ENCODE results near the gene SLC39A10.

Gene SLC39A10

DNA sequence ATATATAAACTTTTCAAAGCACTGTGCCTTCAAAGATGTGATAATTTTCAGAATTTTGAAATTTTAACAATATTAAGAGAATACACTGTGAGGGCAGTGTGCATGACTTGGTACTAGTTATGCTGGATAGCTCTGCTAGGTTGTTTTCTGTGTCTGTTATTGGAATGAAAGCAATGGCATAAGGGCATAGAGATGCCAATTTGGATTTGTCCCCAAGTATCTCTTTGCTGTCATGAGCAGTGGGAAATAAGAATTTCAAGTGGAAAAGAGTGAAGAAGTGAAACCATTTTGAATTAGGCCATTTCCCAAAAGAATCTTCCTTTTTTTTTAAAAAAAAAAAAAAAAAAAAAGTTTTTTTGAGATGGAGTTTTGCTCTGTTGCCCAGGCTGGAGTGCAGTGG, 76.8 kb downstream of the SLC39A10 start:
- DNase-seq = no peak

DNA sequence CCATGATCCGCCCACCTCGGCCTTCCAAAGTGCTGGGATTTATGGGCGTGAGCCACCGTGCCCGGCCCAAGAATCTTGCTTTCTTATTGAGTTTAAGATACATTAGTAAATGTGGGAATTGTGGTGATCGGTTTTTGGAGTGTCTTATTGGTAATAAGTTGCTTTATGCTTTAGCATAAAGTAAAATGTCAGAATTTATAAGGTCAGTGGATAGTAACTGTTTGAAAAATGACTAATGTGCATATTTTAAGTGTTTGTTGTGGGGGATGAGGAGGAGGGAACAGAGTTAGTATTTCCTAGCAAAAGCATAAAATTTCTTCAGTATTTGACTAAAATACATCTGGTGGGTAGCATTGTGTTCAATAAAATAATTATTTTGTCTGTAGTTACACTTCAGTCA, 77.4 kb downstream of the SLC39A10 start:
- no peak for DNase-seq

DNA sequence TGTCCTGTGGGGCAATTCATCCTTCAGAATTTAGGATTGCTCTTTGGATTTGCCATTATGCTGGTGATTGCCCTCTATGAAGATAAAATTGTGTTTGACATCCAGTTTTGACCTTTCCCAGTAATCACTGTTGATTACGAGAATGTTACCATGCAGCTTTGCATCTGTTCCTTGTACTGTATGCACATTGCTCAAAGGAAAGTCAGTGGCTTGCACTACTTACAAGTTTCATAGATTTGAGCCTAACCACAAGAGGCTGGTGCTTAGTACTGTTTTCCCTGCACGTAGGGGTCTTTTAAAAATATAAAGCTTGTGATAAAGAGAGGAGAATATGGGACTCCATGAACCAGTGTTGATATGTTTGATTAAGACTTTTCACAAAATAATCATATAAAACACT, 77.9 kb downstream of the SLC39A10 start:
- no peak for DNase-seq

DNA sequence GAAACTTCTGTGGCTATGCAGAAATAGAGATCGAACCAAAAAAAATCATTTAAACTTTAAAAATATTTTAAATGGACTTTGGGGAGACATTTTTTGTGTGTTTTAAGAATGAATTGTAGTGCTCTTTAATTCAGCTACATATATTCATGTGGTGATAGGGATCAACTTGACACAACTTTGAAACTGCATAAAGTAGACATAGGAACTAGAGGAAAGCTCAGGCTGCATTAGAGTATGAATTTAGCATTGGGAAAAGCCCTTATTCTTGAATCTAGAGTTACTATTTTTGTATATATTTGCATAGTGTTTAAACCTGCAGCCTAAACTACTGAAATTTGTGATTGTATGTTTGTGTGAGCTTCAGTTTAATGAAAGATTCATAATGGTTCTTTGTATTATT, 78.3 kb downstream of the SLC39A10 start:
- no peak for DNase-seq

DNA sequence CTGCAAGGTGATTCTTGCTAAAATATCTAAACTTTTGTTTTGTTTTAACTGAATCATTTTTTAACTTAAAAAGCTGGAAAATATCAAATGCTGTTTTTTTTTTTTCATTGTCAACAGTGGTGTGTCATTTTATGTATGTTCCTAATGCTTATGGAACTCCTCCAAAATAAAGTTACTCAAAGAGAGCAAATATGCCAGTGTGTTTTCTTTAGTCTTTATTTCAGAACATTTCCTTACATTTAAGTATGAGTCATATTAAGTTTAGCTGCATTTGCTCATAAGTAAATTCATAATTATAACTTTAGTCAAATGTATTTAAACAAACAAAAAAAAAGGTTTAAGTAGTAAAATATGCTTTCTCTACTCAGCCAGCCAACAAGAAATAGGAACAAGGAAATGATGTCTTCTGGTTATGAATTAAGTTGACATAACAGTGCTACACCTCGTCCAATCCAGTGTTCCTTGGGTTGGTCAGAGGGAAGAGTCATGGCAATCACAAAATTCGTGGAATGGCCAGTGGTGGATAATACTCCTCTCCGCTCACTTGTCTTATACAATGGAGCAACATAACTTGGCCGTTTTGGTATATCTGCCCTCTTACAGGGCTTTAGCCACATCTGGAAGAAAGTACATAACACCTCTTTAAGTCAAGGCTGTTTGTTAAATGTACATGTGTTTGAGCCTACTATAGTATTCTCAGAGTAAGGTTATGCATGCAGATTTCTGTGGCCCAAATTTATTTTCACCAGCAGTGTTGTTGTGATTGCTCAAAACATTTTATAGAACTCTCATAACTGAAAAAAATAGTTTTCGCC, 80.7 kb downstream of the SLC39A10 start:
- no peak for DNase-seq

DNA sequence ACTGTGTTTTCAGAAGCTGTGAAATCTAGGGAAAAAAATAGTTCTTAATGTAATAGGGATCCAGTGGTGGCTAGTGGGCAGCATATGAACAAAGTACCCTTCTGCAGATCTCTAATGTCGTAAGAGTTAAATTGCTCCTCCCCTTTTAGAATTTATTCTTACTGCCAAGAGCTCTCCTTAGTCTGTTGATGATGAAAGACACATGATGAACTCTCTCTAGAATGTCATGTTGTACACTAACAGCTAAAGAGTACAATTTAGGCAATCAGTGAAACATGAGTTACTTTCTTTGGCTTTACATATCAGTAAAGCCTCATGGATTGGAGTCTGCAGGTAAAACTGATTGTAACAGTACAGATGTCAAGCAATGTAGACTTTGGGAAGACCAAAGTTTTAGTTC, 84.2 kb downstream of the SLC39A10 start:
- no peak for DNase-seq

DNA sequence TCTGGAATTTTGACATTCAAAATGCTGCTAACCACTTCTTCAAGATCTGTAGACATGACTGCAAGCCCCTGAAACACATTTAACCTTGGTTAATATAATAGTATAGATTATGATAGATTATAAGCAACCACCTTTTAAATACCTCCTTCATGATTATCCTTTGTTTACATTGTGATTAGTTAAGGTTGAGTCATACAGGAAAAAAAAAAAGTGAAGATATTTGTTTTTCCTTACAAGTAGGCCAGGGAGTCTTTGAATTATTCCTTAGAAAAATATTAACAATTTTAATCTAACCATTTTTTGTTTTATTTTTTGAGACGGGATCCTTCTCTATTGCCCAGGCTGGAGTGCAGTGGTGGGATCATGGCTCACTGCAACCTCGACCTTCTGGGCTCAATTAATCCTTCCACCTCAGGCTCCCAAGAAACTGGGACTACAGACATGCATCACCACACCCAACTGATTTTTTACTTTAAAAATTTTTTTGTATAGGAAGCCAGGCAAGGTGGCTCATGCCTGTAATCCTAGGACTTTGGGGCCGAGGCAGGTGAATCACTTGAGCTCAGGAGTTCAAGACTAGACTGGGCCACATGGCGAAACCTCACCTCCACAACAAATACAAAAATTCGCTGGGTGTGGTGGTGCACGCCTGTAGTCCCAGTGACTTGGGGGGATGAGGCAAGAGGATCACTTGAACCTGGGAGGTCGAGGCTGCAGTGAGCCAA, 99.4 kb downstream of the SLC39A10 start:
- no peak for DNase-seq

DNA sequence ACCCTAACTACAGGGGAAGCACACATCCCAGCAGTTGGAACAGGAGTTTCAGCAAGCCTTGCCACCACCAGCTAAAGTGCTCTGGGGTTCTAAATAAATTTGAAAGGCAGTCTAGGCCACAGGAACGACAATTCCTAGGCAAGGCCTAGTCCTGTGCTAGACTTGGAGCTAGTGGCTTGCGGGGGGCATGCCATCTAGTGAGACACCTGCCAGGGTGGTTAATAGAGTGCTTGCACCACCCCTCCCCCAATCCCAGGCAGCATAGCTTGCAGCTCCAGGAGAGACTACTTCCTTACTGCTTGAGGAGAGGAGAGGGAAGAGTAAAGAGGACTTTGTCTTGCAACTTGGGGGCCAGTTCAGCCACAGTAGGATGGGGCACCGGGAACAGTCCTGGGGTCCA, 101.8 kb downstream of the SLC39A10 start:
- DNase-seq = no peak

DNA sequence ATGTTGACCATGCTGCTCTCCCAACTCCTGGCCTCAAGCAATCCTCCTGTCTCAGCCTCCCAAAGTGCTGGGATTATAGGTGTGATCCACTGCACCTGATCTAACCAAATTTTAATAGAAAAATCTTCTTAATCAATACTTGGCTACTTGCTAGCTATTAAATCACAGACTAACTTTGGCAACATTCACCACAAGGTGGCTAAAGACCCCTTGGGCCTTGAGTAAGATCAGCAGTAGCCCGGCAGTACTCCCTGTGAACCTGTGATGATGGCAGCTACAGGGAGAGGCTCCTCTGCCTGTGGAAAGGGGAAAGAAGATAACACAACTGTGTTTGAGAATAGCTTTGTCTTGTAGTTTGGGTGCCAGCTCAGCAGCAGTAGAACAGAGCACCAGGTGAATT, 102.9 kb downstream of the SLC39A10 start:
- no peak for DNase-seq

DNA sequence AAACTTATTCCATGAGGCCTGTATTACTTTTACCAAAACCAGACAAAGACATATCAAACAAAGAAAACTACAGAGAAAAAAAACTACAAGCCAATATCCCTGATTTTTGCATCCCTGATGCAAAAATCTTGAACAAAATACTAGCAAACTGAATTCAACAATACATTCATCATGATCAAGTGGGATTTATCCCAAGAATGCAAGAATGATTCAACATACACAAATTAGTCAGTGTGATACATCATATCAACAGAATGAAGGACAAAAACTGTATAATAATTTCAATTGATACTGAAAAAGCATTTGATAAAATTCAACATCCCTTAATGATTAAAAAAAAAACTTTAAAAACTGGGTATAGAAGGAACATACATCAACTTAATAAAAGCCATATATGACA, 106.8 kb downstream of the SLC39A10 start:
- DNase-seq = no peak

DNA sequence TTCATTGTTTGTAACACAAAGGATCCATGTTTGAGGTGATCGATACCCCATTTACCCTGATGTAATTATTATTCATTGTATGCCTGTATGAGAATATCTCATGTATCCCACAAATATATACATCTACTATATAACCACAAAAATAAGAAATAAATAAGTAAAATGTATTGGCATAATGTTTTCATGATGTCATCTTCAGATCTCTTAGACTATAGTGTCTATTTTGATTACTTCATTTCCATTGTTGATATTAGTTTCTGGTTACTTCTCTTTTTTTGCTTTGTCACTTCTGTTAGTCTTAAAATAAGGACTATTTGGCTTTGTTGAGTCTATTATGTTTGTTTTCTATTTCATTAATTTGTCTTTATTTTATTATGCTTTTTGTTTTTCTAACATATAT, 109.7 kb downstream of the SLC39A10 start:
- no peak for DNase-seq

DNA sequence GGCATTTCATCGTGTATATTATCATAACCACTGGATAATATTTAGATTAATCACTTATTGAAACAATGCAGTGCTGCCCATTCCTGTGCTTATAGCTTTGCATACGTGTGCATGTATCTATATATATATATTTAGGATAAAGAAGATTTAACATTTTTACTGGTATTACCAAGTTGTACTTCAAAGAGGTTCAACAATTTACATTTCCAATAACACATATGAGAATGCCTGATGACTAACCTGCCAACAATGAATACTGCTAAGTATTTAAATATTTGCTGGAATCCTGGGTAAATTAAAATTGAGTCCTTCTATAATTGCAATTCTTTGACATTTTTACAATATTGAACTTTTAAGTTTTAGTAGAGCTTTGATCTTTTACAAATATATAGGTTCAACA, 111.4 kb downstream of the SLC39A10 start:
- DNase-seq = no peak

DNA sequence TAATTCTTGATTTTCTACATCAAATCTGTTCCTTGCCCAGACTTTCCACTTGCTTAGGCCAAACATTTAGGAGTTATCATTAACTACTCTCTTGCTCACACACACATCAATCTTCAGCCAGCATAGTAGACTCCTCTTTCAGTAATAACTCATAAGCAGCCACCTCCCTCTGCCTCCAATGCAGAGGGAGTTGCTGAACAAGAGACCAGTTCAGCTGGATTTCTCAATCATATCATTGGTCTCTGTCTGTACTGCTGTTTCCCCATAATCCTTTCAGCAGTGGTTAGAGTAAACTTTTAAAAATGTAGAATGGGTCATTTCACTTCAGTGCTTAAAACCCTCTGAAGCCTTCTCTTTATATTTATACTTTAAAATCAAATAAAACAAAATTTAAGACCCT, 112.9 kb downstream of the SLC39A10 start:
- no peak for DNase-seq

DNA sequence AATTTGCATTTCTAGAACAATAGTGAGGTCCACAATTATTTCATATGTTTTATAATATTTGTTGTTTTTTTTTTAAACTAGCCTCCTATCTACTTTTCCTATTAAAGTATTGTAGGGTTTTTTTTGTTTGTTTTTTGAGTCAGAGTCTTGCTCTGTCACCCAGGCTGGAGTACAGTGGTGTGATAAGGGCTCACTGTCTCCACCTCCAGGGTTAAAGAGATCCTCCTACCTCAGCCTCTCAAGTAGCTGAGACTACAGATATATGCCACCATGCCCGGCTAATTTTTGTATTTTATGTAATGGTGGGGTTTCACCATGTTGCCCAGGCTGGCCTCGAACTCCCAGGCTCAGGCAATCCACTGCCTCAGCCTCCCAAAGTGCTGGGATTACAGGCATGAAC, 122.5 kb downstream of the SLC39A10 start:
- DNase-seq = no peak

DNA sequence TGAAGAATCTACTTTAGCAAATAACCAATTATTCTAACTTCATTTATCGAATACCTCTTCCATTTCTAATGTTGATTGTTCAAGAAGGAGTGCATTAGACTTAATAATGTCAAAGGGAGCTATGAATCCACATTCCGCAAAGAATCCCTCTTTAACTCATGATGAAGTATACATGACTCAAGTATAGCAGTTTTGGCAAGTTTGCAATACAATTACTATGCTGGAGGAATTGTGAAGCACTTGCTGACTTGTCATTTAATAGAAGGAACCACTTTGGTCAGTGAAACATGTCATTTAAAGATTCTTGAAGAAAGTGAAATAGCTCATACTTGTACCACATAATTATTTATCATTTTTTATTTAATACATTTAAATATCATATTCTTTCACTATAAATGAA, 125.1 kb downstream of the SLC39A10 start:
- no peak for DNase-seq

Measured in T-helper 2 cell (primary cell).